PC-9 (cell line): ENCODE results near the gene TAX1BP1.

Experiments
- CTCF ChIP-seq: fragments of 200-600 bp; sonication (generic); conservative IDR thresholded peaks from 2 replicates; pipeline ENCODE4 v1.6.1; 2017; ENCODE audit warnings: mixed run types, antibody characterized with exemption, mild to moderate bottlenecking, moderate library complexity
- EZH2 ChIP-seq: fragments of 200-600 bp; sonication (generic); IDR thresholded peaks from 2 replicates; pipeline ENCODE4 v1.8.0; 2017; ENCODE audit warnings: antibody characterized with exemption, low read depth

- TF ChIP-seq CTCF = no peak
- no peak for TF ChIP-seq EZH2
Observed at GRCh38 chr7:27842851-27843250, 102.9 kb downstream of the TAX1BP1 start.
